SW480 (cell line): ENCODE data around the gene MPZL1.

Experiments used
- DNase-seq: peaks from one replicate; pipeline ENCODE4 v3.0.0-alpha.2; 2016; ENCODE audit warnings: low spot score

The MPZL1 gene

DNA sequence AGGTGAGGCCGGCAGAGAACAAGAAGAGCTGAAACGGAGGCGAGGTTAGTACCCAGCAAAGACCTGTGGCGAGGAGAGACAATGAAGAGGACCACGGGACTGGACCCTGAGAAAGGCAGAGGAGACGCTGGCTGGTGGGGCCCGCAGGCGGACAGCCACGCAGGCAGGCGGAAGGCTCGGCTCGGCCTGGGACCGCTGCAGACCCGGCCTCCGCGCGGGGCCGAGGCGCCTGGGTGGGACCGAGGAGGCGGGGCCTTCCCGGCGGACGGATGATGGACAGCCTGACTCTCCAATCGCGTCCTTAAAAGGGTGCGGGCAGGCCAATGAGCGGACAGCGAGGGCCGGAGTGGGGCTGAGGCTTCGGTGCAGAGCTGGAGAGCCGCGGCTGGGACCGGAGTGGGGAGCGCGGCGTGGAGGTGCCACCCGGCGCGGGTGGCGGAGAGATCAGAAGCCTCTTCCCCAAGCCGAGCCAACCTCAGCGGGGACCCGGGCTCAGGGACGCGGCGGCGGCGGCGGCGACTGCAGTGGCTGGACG, at the start of gene MPZL1:
TSS of gene MPZL1 (plus strand) at position 366 of the 535 bp plus-strand sequence. CDS start 170 bp downstream, outside the sequence.
- peak; percentile 88 for DNase-seq

DNA sequence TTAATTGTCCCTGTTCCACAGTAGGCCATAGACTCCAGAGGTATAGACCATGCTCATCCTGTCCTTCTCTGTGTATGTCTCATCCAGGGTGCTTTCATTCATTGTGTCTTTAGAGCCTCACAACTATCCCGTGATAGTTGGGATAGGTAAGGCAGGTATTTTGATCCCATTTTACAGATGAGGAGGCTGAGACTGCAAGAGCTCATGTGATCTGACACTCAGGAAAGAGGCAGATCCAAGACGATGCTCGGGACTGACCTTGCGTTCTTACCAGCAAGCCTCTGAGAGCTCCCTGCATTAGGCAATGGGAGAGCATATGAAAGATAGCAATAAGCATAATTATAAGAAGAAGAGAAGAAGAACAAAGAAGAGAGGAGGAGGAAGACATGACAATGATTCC, 49.0 kb upstream of the MPZL1 start:
- no peak for DNase-seq

DNA sequence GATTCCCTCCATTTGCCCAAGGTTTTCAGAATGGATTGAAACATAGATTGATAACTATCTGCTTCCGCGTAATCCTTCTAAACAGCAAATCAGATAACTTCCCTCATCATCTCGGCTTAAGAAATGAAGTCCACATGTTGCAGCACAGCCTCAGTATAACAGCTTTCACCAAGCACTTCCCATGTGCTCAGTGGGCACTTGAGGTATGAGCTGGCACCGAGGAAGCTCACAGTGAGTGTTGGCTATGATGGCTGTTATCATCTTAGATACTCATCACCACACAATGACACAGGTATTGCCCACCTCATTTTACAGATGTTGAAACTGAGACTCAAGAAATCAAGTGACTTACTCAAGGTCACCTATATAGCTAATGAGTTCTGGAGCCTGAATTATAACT, 48.5 kb upstream of the MPZL1 start:
- no peak for DNase-seq

DNA sequence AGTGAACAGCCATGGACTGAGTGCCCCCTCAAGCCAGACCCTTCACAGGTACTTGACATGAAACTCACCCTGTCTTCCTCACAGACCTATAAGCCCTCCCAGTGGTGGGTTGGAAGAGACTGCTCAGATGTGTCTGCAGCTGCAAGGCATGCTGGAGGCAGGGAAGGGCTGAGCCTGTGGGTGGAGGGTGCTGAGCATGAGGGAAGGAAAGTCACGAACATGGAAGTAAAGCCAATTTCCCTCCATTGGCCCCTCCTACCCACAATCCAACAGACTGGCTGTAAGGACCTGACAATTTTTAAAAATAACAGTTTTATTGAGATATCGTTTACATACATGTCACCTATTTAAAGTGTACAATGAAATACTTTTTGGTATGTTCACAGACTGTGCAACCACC, 47.6 kb upstream of the MPZL1 start:
- DNase-seq: no peak

DNA sequence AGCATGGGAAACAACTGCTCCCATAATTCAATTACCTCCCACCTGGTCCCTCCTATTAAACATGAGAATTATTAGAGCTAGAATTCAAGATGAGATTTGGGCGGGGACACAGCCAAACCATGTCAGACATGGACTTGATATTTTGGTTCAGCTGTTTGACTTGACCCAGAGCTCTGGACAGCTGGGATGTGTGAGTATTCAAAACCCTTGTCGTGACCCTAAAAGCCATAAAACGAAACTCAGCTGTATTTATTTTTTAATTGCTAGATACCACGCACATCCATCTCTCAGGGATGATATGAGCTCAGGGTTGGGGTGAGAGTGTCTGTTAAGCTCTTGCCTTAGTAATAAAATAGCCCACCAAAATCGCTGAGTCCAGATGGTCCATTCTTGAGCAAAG, 46.3 kb upstream of the MPZL1 start:
- DNase-seq: no peak

DNA sequence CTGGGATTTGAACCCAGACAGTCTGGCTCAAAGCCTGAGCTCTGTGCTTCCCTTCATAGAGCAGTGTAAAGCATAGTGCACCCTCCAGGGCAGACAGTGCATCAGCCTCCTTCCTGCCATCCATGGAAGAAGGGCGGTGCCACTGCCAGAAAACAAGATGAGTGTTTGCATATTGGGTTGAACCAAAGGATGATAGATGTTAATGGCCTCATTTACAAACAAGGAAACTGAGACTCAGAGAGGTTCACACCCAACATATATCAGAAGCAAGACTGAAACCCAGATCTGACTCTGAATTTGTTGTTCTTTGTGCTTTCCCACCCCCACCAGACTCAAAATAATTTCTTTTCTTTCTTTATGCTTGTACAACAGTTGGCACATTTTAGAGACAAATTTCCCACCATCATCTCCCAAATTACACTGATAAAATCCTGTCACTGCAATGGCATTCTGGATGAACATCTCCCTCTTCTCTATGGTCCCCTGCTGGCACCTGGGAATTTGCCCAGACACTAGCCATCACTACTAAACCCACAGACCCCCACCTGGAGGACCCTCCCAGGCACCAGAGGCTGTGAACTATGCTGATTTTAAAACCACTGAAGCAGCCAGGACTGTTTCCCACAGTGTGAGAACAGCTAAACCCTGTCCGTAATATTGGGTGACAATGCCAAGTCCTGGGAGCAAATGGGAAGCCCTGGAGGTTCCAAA, 45.4 kb upstream of the MPZL1 start:
- no peak for DNase-seq

DNA sequence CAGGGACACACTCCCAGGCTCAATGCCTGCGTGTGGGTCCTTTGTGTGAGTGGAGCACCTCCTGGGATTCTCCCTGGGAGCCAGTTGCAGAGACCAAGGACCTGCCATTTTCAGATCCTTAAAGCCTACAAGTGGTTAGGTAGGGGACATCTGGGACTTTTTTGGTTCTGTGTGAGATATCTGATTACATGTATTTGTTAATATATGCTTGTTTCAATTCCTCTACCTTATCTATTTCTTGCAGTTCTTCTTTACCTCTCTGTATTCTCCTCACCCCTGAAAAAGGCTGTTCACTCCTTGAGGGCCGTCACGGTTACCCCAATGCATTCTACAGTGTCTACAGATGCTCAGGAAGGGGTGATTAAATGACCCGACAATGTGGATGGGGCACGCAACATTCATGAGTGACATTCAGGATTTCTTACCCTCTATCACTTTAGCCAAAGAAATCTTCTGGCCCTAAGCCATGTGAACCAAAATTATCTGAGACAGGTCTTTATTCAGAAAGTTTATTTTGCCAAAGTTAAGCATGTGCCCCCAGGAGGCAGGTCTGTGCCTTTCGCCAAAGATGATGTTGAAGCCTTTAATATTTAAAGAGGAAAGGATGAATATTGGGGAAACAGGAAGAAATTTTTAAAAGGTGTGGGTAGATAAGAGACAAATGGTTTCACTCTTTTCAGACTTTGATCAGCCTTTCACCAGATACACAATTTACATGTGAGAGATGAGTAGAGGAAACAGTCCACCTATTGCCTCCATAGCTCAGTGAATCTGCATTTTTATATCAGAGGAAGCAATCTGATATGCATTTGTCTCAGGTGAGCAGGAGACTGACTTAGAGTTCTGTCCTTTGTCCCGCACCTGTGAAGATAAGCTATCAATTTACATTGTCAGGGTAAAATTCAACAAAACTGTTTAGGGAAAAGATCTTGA, 44.6 kb upstream of the MPZL1 start:
- no peak for DNase-seq

DNA sequence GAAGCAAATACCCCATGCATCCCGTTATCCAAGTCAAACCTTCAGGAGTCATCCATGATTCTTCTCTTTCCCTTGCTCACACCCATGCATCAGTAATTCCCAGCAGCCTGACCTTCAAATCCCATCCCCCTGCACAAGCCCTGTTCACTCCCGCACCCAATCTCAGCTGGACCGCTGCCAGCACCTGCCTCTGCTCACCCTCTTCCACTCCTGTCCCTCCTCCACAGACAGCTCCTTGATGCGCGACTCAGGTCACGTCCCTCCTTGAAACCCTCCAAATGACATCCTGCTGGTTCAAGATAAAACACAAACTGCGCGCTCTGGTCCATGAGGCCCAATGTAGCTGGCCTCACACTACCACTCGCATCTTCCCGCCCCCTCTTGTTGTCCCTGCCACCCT, 43.4 kb upstream of the MPZL1 start:
- no peak for DNase-seq

DNA sequence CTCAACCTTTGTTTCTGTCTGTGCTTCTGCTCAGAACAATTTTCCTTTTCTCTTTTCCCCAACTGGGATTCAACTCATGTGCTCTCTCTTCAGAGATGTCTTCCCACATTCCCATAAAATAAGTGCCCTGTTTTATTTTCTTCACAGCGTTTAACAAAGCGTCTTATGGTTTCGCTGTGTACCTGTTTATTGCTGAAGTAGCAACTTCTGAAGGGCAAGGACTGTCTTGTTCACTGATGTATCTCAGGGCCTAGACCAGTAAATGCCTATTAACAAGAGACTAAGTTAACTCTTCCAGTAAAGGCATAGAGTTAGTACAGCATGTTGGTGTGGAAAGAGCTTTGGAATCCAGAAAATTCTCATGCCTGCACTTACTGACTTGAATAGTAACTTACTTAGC, 42.9 kb upstream of the MPZL1 start:
- DNase-seq: no peak

DNA sequence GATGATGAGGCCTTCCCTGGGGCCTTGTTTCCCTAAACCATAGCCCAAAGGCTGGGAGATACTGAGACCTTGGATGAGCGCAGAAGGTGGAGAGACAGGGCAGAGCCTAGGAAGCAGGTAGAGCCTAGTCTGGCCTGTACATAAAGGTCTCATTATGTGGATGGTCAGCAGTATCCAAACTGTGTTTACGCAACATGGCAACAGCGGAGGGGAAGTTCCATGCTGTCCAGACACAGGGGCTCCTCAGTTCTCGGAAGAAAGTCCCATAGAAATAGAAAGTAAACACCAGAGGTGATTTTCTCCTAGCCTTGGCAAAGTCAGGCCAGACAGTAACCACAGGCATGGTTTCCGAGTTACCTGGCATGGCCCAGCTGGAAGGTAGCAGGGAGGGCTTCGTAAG, 42.1 kb upstream of the MPZL1 start:
- no peak for DNase-seq

DNA sequence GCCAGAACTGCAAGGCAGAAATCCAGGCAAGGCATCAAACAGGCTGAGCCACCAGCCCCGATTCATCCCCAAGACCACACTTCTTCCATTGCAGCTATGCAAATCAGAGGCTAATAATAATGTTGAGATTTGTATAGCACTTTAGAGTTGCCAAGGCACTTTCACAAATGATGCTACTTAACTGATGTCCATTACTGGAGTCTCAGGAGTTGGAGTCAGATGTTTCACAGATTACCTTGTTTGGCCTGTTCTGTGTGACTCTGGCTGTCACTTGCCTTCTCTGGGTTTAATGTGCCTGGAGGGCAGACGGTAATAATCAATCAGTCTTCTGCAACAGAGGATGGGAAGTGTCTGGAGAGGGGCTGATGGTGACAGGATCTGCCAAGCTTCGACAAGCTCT, 40.8 kb upstream of the MPZL1 start:
- no peak for DNase-seq

DNA sequence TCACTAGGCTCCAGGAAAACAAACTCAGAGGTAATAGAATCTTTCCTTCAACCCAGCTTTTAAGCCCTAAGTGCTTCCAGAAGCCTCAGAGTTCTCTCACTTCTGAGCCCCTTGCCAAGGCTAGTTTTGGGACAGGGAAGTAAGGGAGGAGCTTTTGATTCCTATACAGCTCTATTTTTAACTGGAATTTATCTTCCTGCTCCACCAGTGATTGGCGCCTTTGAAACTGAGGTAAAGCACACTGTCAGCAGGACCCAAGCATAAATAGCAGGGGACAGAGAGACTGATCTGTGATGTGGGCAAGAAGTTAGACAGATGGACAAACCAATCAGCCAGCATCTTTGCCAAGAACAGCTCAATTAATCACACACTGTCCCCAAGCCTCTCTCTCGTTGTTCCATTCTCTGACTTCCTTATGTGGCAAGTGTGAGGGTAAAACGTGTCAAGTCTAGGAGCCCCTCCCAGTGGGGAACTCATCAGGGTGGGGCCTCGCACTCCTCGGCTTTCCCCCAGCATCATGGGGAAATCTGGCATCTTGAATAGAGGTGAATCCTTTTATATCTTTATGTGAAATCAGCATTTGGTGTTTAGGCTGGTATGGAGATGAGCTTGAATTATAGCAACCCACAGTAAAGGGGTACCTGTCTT, 40.2 kb upstream of the MPZL1 start:
- DNase-seq: no peak

DNA sequence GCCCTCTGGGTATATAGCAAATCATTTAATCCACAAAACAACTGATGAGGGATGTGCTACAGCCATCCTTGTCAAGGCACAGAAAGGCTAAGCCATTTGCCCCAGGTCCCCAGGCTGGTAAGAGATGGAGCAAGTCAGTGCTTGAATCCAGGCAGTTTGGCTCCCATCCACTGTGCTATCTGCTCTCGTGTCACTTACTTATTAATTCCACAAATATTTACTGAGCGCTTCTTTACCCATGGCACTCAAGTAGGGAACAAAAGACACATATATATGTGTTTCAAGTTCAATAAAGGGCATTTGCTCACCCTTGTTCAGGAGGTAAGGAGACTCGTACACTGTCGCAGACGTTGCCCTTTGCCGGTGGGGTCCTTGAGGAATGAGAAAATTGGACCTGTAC, 38.6 kb upstream of the MPZL1 start:
- DNase-seq: no peak

DNA sequence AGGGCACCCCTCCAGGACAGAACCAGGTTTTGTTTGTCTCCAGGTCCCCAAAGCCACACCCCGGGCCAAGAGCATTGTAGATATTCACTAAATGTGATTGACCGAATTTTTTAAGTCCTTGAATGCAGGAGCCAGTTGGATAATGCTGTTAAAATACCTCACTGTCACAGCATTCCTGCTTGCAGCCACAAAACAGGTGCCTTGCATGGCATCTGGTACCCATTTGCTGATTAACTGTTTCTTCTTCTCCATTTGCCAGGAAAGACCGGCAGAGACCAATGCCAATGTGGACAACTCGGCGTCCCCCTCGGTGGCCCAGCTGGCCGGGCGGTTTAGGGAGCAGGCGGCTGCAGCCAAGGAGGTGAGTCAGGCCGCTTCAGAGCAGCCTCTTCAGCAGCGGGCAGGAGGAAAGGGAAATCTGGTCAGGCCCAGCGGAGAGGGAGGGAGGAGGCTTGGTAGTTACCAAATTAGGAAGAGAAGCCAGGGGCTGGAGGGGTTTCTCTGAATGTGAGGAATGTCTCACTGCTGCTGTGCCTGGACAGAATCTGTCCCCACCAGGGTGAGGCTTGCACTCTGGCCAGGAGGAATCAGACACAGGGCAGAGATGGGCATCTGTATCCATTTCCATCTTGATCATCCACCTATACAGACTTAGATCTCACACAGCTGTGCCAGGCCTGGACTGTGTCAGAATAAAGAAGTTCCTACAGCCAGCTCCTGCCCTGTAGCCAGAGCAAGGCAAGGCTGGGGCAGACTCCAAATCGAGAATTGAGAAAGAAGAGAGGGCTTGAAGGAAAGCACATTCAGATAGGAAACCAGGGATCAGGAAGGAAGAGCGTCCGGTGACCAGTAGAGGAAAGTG, 37.9 kb upstream of the MPZL1 start:
- no peak for DNase-seq

DNA sequence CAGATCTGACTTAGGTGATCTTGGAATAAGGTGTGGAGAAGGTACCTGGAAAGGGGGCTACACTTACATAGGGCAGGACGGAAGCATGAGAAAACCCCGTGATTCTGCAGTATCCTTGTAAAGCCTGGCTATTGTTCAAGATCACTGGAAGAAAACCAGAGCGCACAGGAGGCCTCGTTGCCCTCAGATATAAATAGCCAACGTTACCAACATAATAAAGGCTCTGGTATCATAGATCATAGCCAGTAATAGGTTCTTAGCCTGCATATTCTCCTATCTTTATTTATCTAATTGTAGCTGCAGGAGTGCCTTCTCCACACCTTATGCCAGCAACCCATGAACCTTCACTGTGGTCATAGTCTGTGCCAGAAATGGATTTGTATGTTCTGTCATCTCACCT, 35.9 kb upstream of the MPZL1 start:
- DNase-seq: no peak

DNA sequence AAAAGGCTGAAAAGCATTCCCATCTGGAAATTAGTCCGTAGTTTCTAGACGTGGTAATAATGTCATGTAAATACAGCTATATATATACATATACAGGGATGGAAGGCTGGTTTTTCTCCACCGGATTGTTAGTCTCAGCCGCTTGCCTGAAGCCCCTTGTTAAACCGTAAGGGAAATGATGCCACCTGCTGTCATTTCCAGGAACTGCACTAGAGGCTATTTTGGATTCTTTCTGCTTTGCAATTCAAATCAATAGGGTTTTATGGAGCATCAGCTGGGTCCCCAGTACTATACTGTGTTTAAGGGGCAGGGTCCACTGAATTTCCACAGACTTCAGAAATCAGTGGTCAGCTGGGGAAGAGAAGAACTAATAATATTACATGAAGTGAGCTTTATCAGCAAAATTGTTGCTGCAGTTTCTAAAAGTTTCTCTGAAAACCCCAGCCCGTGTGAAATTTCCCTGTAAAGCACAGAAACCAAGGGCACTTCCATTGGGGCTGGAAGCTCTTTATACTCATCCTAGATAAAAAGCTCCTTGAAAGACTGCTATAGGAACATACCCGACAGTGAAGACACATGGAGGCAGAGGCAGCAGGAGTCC, 33.8 kb upstream of the MPZL1 start:
- peak; percentile 70 for DNase-seq

DNA sequence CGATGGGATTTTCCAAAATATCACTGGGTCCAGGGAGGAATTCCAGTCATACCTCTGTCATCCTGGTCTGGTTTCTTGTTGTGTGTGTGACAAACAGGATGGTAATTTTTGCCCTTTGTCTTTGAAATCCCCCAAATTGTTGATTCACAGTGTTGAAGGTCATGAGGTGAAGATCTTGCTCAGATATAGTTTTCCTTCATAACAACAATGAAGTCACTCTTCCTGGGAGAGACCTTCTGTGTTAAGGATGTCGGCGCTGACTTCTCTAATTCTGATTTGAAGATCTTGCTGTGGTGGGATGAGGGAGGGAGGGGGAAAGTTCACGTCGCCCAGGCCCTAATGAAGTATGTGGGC, 32.2 kb upstream of the MPZL1 start:
- DNase-seq: no peak

DNA sequence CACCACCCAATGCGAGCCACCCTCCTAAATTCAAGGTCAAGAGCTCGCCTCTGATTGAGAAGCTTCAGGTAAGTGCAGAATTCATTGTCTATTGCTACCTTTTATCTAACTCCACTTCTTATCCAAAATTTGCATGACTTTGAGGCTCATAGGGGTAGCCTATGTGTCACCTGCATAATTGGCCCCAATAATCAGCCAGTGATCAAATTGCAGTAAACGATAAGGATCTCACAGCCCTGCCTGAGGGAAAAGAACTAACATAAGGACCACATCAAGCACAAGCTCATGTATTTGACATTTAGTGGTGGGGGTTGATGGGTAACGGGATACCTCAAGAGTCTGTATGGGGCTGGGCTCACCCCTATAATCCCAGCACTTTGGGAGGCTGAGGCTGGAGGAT, 31.7 kb upstream of the MPZL1 start:
- DNase-seq: no peak

DNA sequence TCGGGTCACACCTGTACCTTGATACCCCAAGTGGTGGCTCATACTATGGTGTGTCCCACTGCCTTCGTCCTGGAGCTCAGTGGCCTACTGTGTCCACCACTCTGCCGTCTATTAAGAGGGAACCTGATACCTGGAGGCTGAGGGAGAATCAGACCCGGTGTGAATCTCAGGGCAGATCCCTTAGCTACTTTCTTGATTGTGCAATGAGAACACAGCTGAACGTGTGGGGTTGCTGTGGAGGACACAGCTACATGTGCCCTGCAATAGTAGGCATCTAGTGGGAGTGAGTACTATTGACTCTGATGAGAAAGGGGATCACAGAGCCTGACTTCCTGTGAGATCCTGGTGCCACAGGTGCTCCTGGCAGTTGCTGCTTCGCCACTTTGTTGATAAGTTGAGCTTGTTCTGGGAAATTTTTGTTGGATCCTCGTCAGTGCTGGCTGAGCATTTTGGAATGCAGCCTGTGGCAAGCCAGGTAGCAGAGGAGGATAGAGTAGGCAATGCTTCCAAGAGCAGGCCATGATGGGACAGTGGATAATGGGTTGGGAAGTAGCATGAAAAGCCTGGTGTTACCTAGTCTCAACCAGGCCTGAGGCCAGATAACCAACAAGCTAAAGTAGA, 28.2 kb upstream of the MPZL1 start:
- no peak for DNase-seq

DNA sequence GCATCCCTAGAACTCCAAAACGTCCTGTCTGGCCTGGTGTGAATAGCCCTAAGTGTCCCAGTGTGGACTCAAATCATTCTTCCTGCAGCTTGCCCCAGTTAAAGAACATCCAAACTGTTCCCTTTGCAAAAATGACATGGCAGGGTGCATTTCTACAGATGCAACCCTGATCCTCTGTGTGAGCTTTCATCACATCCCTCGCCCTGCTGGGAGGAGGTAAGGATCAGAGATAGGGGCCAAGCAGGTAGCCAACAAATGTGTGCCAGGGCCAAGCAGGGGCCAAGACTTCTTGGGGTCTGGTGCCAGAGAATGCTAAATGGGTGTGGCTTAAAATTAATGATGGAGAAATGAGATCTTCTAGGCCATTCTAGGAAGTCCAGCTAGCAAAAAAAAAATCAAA, 27.1 kb upstream of the MPZL1 start:
- DNase-seq: no peak

DNA sequence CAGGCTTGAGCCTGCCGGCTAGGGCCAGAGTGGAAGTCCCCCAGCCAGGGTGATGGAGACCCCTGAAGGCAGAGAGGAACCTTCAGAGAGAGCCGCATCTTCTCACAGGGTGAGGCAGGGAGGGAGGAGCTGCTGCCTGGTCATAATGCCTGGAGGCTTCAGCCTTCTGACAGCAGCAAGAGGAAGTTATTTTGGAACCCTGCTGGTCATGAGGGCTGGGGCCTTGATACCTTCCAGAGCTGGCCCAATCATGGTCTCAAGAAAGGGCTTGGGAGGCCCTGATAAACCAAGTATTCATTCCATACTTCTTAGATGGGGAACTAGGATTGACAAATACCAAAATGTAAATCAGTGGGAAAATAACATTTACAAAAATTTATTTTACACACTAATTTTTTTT, 26.6 kb upstream of the MPZL1 start:
- no peak for DNase-seq
